Stimulated activated CD8-positive, alpha-beta memory T cell treated with anti-CD3 and anti-CD28 coated beads, Interleukin-12 subunit alpha, Interleukin-12 subunit beta, amount 100 ng/mL, for 4 hours (primary cell): Measurements from ENCODE around the gene ACSBG1.

Experiments
- DNase-seq: peaks from one replicate; pipeline ENCODE4 v3.0.0-alpha.2; 2020; ENCODE audit warnings: low read depth

ACSBG1 gene

GRCh38 chr15:78203346-78204225 lies 30.8 kb downstream of the ACSBG1 start:
- DNase-seq = no peak

- DNase-seq = no peak
Observed at GRCh38 chr15:78201281-78202190, 32.8 kb downstream of the ACSBG1 start.

DNA sequence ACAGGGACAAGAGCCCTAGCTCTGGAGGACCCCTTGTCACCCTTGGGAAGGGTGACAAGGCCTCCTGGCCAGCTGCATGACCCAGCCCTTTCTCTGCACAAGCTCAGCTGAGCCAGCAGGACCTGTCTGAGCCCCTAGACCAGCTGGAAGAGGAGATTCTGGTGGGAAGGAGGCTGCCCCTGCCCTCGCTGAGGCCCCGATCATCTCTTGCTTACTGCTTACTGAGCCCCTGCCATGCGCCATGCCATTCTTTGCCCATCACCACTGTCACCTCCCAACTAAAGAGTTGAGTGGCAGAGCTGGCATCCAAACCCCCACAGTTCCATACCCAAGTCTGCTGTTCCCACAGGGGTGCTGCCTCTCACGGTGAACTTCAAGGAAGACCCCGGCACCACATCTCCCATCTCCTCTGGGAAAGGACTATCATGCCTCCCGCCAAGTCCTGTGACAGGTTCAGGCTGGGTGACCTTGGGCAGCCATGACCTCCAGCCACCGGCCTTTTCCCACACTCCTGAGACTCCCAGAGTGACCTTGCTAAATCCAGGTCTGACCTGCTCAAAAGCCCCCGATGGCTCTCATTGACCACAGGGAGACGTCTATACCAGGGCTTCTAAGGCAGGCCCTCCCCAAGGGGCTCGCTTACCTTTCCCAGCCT lies 34.0 kb downstream of the ACSBG1 start:
- no peak for DNase-seq

GRCh38 chr15:78197632-78198031 lies 36.7 kb downstream of the ACSBG1 start:
- DNase-seq = no peak

- DNase-seq = peak; percentile 12
Observed at GRCh38 chr15:78195735-78196201, 38.6 kb downstream of the ACSBG1 start.

- no peak for DNase-seq
Observed at GRCh38 chr15:78194568-78194925, 39.8 kb downstream of the ACSBG1 start.

DNA sequence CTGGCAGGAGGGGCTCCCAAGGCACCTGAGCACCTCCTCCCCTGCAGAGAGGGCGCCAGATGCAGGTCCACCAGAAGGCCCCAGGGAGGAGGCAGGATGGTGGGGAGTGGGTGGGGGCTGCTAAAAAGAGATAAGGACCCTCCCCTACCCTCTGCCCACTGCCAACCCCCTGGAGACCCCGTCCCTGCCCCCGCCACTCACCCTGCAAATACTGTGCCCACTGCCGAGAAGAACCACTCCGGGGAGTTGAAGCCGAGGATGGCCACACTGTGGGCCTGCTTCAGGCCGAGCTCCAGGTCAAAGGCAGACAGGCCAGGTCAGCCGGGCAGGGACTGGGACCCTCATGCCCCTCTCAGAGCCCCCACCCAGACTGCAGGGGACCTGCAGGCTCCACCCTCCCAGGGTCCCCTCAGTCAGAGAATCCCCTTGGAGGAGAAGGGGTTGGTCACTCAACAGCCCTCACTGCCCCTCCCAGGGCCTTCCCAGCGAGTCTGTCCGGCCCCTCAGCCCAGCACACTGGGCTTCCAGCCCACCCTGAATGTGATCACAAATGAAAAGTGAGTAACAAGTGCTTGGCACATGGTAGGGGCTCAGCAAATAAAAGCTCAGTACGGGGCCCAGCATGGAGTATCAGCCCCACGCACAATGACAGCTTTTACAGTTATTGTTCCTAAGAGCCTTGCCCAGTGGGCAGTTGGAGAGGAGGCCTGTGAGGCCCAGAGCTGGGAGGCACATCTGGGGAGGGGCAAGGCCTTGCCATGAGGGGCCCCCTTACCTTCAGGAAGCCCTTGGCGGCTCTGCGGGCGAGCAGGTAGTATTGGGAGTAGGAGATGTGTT lies 40.4 kb downstream of the ACSBG1 start:
- DNase-seq = no peak

- DNase-seq = no peak
Observed at GRCh38 chr15:78192826-78193594, 41.4 kb downstream of the ACSBG1 start.

DNA sequence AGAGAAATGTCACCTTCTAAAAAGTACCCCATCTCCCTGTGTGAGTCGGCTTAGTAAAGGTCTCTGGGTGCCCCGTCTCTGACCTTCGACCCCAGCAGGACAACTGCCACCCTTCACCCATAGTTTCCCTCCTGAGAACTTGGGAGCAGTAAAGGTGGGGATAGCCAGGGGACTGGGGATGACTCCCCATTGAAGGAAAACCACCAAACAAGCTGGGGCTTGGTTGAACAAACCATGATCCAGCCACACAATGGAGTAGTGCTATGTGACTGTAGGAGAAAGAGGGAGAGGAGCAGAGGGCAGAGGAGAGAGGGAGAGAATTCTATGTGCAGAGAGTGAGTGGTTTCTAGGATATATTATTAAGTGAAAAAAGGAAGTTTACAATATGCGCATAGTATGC lies 51.5 kb downstream of the ACSBG1 start:
- no peak for DNase-seq

DNA sequence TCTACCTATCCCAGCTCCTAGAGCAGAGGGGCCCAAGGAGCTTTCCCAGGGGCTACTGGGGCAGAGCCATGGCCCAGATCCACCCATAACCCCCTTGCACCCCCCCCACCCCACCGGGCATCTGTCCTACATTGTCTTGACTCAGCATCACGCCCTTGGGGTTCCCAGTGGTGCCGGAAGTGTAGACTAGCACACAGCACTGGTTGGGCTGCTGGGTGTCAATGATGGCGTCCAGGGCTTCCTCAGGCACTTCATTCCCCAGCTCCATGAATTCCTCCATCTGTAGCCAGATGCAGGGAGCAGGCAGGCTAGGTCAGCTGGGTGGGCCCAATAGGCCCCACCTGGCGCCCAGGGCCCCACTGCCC lies 52.0 kb downstream of the ACSBG1 start:
- DNase-seq = no peak

GRCh38 chr15:78179906-78180305 lies 54.5 kb downstream of the ACSBG1 start:
- no peak for DNase-seq

GRCh38 chr15:78179286-78179840 lies 55.0 kb downstream of the ACSBG1 start:
- DNase-seq = no peak

DNA sequence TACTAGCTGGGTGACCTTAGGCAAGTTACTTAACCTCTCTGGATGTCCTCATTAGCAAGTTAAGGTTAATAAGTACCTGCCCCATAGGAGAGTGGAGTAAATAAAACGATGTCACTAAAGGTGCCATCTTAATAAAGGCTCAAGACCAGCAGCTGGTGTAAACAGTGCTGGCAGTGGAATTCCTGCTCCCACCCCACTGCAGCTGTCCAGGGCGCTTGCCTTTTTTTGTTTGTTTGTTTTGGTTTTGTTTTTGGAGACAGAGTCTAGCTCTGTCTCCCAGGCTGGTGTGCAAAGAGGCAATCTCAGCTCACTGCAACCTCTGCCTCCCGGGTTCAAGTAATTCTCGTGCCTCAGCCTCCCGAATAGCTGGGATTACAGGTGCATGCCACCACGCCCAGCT lies 56.3 kb downstream of the ACSBG1 start:
- DNase-seq = no peak

GRCh38 chr15:78177447-78177873 lies 56.9 kb downstream of the ACSBG1 start:
- DNase-seq = no peak

- DNase-seq = no peak
Observed at GRCh38 chr15:78175330-78175729, 59.0 kb downstream of the ACSBG1 start.

DNA sequence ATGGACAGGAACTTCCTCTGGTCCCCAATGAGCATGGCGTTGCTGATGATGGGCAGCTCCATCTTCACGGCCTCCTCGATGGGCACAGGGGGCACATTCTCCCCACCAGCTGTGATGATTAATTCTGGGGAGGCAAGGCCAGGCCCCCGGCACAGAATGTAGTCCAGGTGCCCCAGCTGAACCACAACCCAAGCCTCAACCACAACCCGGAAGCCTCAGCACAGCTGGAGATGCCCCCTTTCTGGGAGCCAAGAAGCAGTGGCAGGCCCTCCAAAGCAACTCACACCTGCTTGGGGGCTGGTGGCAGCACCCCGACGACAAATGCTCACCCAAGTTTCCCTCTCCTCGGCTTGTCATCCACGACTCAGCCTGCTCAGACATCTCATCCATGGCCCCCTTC lies 60.0 kb downstream of the ACSBG1 start:
- DNase-seq = no peak

- DNase-seq = no peak
Observed at GRCh38 chr15:78171864-78172472, 62.4 kb downstream of the ACSBG1 start.

GRCh38 chr15:78170848-78171773 lies 63.3 kb downstream of the ACSBG1 start:
- DNase-seq = no peak

- no peak for DNase-seq
Observed at GRCh38 chr15:78168608-78169007, 65.8 kb downstream of the ACSBG1 start.
